Spleen (tissue), 11 donors: ENCODE measurements around the gene OR8B8. TPM values are rescaled to one million over a fixed set of nuclear protein-coding genes. Genes with fewer than 3 reads are reported as not detected.
A peak's percentile ranks its signal among the peaks of the same experiment; 100 is the strongest.

Source experiments
- DNase-seq: peaks from one replicate; pipeline ENCODE4 v3.0.0-alpha.2; 2020
- H3K27ac ChIP-seq, 8 donors: fragments of 200-600 bp; sonication (generic) in 7 of 8; 1 replicate in 4 of 8; 2 replicates in 4 of 8; pipeline versions ENCODE4 v1.5.0 to v1.8.0; 2016 to 2021; ENCODE audit warnings: inconsistent platforms in 4 of 8, mild to moderate bottlenecking in 4 of 8, moderate library complexity in 1 of 8
- H3K27me3 ChIP-seq, 7 donors: fragments of 200-600 bp; sonication (generic) in 6 of 7; replicated peaks in 1 of 7; 1 replicate in 4 of 7; 2 replicates in 3 of 7; pipeline versions ENCODE4 v1.5.0 to v1.8.0; 2016 to 2021; ENCODE audit warnings: inconsistent platforms in 3 of 7, mild to moderate bottlenecking in 1 of 7
- H3K36me3 ChIP-seq, 6 donors: fragments of 200-600 bp; sonication (generic) in 5 of 6; 1 replicate in 4 of 6; 2 replicates in 2 of 6; pipeline versions ENCODE4 v1.5.0 to v1.8.0; 2016 to 2021; ENCODE audit warnings: inconsistent platforms in 2 of 6
- H3K4me1 ChIP-seq, 6 donors: fragments of 200-600 bp; sonication (generic) in 5 of 6; 1 replicate in 3 of 6; 2 replicates in 3 of 6; pipeline versions ENCODE4 v1.5.0 to v1.8.0; 2016 to 2021; ENCODE audit warnings: inconsistent platforms in 3 of 6
- H3K4me3 ChIP-seq, 8 donors: fragments of 200-600 bp; sonication (generic) in 7 of 8; 1 replicate in 4 of 8; 2 replicates in 4 of 8; pipeline versions ENCODE4 v1.5.0 to v1.8.0; 2016 to 2021; ENCODE audit warnings: inconsistent platforms in 4 of 8, mild to moderate bottlenecking in 4 of 8, moderate library complexity in 2 of 8
- H3K9me3 ChIP-seq, 8 donors: fragments of 200-600 bp; sonication (generic) in 7 of 8; 1 replicate in 4 of 8; 2 replicates in 4 of 8; pipeline versions ENCODE4 v1.5.0 to v1.8.0; 2016 to 2021; ENCODE audit warnings: inconsistent platforms in 4 of 8
- POLR2A ChIP-seq, 3 donors: fragments of 450-650 bp; IDR thresholded peaks; one replicate each; pipeline ENCODE4 v1.5.1; 2017; ENCODE audit warnings: antibody characterized with exemption in 3 of 3, mild to moderate bottlenecking in 1 of 3
- POLR2AphosphoS5 ChIP-seq, 3 donors: sonication (generic); formaldehyde crosslinking; IDR thresholded peaks; one replicate each; pipeline ENCODE4 v1.5.1; 2017; ENCODE audit warnings: antibody characterized with exemption in 3 of 3
- WGBS, 5 donors: extraction: QIAGEN DNeasy Blood & Tissue Kit in 3 of 5; methylation state at CpG; one replicate each; pipeline versions ENCODE4 v1.1.5 to v1.1.7; 2013 to 2018; 5-methylcytosine and 5-hydroxymethylcytosine counted together
- intact Hi-C: fragments of 100-400 bp; cut with DNase I; formaldehyde crosslinking; loops from one replicate; pipeline ENCODE4 v1.15.0; 2023; ENCODE audit warnings: low total_unique reads
- polyA plus RNA-seq, 3 donors: library from polyadenylated mRNA; stranded (reverse); fragments of 200-250 nt; gene quantifications; one replicate each; pipeline ENCODE4 v1.2.1, GENCODE V29; 2013
- total RNA-seq, 7 donors: library from RNA; depleted of rRNA in 3 of 7; stranded (reverse); fragments of >200 nt in 3 of 7; fragmentation: NEBNext Ultra II Directional in 4 of 7; extraction: Animal tissue kit (Norgen Biotek cat#: 25700) in 4 of 7; gene quantifications; one replicate each; pipeline versions ENCODE4 v1.1.0 to v1.2.1, GENCODE V29; 2016 to 2021
- TF ChIP-seq, protein P1 (sequence below), 11 experiments: fragments of 200-600 bp in 7 of 11; fragments of 450-650 bp in 4 of 11; sonication (generic) in 4 of 11; IDR thresholded peaks in 8 of 11; conservative IDR thresholded peaks in 3 of 11; 1 replicate in 7 of 11; 2 replicates in 4 of 11; pipeline versions ENCODE4 v1.4.0 to v1.8.0; 2016 to 2021; ENCODE audit warnings: antibody characterized with exemption in 11 of 11, inconsistent platforms in 4 of 11, mild to moderate bottlenecking in 1 of 11
- donor health status: healthy with polysubstance abuse.
- donor health status: DM: no; HTN: no; CAD: no; lungs with moderate emphysema.
- donor health status: DM: no; HTN: no; CAD: no.
- donor health status: Bipolar disorder and iron deficiency.
- donor health status: healthy.
- donor health status: DM: no; HTN: no; CAD: no.
- donor health status: DM: yes; HTN: yes; CAD: no.

The OR8B8 gene
- total and polyA plus RNA-seq, 10 donors, result not detected

DNA sequence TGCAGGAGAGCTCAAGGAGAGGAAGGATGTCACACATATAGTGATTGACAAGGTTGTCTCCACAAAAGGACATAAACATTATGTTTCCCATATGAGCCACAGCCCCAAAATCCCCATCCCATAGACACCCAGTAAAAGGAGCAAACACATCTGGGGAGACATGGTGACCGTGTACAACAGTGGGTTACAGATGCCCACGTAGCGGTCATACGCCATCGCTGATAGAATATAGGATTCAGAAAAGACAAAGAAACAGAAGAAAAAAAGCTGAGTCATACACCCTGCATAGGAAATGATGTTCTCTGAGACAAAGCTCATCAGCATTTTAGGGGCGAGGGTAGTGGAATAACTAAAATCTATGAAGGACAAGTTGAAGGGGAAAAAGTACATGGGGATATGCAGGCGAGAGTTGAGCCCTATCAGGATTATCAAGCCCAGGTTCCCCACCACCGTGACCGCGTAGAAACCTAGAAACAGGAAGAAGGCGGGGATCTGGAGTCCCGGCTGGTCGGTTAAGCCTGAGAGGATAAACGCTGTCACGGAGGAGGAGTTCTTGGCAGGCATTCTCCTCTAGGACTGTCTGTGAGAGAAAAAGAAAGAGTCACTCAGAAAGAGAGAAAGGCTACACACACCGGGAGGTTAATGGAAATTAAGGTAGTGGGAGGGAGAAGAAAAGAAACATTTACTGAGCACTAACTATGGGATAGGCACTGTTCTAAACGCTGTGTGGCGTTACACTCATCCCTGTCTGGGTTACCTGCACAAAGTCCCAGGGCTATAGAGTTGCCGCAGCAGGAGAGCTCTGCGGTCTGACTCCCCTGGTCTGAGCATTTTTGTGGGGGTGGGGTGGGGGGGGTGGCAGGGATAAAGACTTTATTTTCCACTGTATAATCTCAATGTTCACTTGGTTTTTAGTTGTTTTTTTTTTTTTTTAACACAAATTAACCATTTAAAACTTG, 36.1 kb upstream of the OR8B8 start:
- Histone ChIP-seq H3K27me3 (peaks cover 0 to 29% (median 0%) of the 10 kb centered on the region in 7 donors), H3K36me3 (no peaks in the 10 kb centered on the region), H3K4me1 (peaks cover 0 to 12% (median 2%) of the 10 kb centered on the region in 6 donors), H3K27ac (no peak overlapping the region), H3K4me3 (peak overlapping the region in 2 of 8 donors; percentile 18 to 38), H3K9me3 (no peaks in the 10 kb centered on the region)
- no peak for DNase-seq
- TF ChIP-seq, protein P1, sequence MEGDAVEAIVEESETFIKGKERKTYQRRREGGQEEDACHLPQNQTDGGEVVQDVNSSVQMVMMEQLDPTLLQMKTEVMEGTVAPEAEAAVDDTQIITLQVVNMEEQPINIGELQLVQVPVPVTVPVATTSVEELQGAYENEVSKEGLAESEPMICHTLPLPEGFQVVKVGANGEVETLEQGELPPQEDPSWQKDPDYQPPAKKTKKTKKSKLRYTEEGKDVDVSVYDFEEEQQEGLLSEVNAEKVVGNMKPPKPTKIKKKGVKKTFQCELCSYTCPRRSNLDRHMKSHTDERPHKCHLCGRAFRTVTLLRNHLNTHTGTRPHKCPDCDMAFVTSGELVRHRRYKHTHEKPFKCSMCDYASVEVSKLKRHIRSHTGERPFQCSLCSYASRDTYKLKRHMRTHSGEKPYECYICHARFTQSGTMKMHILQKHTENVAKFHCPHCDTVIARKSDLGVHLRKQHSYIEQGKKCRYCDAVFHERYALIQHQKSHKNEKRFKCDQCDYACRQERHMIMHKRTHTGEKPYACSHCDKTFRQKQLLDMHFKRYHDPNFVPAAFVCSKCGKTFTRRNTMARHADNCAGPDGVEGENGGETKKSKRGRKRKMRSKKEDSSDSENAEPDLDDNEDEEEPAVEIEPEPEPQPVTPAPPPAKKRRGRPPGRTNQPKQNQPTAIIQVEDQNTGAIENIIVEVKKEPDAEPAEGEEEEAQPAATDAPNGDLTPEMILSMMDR (IDR thresholded peaks at IDR 0.05 in 8 of 11, conservative IDR thresholded peaks at IDR 0.05 in 3 of 11), result no peak
- TF ChIP-seq POLR2AphosphoS5 (IDR thresholded peaks at IDR 0.05) (no peak), POLR2A (IDR thresholded peaks at IDR 0.05) (no peak)
- 18 to 29% (median 26%) methylated on average over 20 of the region's 20 CpGs for WGBS, 5 donors
- intact Hi-C loops, result no loop called here

DNA sequence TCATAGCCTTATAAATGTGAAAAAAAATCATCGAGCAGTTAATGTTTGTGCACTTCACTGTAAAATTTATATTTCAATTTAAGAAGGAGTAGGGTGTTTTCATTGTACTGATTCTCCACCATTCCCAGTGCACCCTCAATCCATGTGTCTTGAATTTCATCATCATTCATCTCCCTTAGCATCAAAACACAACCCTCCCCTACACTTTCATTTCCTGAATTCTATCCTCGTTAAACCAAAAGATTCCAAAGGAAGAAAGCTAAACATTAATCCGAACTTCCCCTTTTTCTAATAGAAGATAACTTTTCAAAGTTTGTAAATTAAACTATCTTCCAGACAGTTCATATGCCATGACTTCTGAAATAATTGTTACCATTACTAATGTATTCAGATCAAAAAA, 34.1 kb upstream of the OR8B8 start:
- TF ChIP-seq POLR2A (IDR thresholded peaks at IDR 0.05), result no peak
- TF ChIP-seq POLR2AphosphoS5 (IDR thresholded peaks at IDR 0.05), result no peak
- TF ChIP-seq, protein P1 (IDR thresholded peaks at IDR 0.05 in 8 of 11, conservative IDR thresholded peaks at IDR 0.05 in 3 of 11), result no peak
- 66 to 75% (median 71%) methylated on average over 3 of the region's 3 CpGs for WGBS, 5 donors
- H3K4me3 ChIP-seq, result no peak overlapping the region
- intact Hi-C loops, result no loop called here
- H3K4me1 ChIP-seq, result peaks cover 0 to 12% (median 2%) of the 10 kb centered on the region in 6 donors
- H3K27me3 ChIP-seq, result peaks cover 0 to 36% (median 0%) of the 10 kb centered on the region in 7 donors
- no peaks in the 10 kb centered on the region for H3K9me3 ChIP-seq
- no peak overlapping the region for H3K27ac ChIP-seq
- DNase-seq, result no peak
- H3K36me3 ChIP-seq, result no peaks in the 10 kb centered on the region

DNA sequence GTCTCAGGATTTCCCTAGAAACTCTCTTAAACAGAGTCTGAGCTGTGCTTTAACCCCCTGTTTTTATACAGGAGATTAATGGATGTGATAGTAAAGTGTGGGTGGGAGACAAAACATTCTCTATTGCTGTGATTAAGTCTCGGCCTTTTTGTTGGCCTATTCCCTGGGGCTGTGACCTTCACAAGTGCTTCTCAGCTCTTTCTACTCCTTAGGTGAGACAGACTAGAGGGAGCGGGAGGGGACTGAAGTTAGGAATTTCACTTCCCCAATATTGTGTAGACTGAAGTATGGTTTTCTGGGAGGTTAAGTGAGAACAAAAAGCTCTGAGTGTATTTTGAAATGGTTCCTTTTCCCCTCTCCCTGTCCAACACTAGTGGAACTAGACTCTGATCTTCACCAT, 29.8 kb upstream of the OR8B8 start:
- Histone ChIP-seq H3K27me3 (peaks cover 0 to 17% (median 0%) of the 10 kb centered on the region in 7 donors), H3K4me3 (no peak overlapping the region), H3K27ac (no peak overlapping the region), H3K36me3 (no peaks in the 10 kb centered on the region), H3K4me1 (no peaks in the 10 kb centered on the region), H3K9me3 (no peaks in the 10 kb centered on the region)
- 60 to 87% (median 78%) methylated on average over 2 of the region's 2 CpGs for WGBS, 5 donors
- no peak for TF ChIP-seq POLR2AphosphoS5 (IDR thresholded peaks at IDR 0.05)
- TF ChIP-seq POLR2A (IDR thresholded peaks at IDR 0.05), result no peak
- TF ChIP-seq, protein P1 (IDR thresholded peaks at IDR 0.05 in 8 of 11, conservative IDR thresholded peaks at IDR 0.05 in 3 of 11), result no peak
- intact Hi-C loops, result no loop called here
- no peak for DNase-seq

DNA sequence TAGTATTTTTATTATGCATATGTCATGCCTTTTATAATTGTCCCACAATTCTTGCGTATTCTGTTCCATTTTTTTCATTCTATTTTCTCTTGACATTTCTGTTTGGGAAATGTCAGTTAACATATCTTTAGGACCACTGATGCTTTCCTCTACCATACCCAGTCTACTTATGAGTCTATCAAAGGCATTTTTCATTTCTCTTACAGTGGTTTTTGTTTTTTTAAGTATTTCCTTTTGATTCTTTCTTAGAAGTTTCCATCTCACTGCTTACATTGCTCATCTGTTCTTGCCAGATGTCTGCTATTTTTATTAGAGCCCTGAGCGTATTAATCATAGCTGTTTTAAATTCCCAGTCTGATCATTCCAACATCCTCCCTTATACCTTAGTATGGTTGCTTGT, 29.3 kb upstream of the OR8B8 start:
- Histone ChIP-seq H3K36me3 (no peaks in the 10 kb centered on the region), H3K27me3 (peaks cover 0 to 17% (median 0%) of the 10 kb centered on the region in 7 donors), H3K4me1 (no peaks in the 10 kb centered on the region), H3K9me3 (no peaks in the 10 kb centered on the region), H3K27ac (no peak overlapping the region), H3K4me3 (no peak overlapping the region)
- WGBS, 5 donors, result 85 to 90% (median 86%) methylated on average over 2 of the region's 2 CpGs
- no peak for DNase-seq
- TF ChIP-seq POLR2A (IDR thresholded peaks at IDR 0.05) (no peak), POLR2AphosphoS5 (IDR thresholded peaks at IDR 0.05) (no peak)
- TF ChIP-seq, protein P1 (IDR thresholded peaks at IDR 0.05 in 8 of 11, conservative IDR thresholded peaks at IDR 0.05 in 3 of 11), result no peak
- intact Hi-C loops, result no loop called here
